ENCODE results near the gene RAB3A. TPM values are rescaled to one million over a fixed set of nuclear protein-coding genes. Genes with fewer than 3 reads are reported as not detected.

Gene RAB3A
- 5.6 TPM for total RNA-seq

- TF ChIP-seq CTCF (IDR thresholded peaks at IDR 0.05), result peak in 1 of 3 experiments; percentile 13
- TF ChIP-seq POLR2AphosphoS5 (IDR thresholded peaks at IDR 0.05; ENCODE audit: insufficient read depth in 1 of 2, low read depth in 1 of 2), result peak; percentile 90 to 97
- TF ChIP-seq POLR2A (IDR thresholded peaks at IDR 0.05), result peak in 1 of 2 donors; percentile 60
- intact Hi-C loops (cut with DNase I), result loop anchor here (10.0 kb wide), 1 partner anchor 51 kb away; a partner anchor contains a TSS
- no peaks in the 10 kb centered on the region for H3K9me3 ChIP-seq
- H3K4me1 ChIP-seq, result peaks cover 25% of the 10 kb centered on the region
- no peaks in the 10 kb centered on the region for H3K27me3 ChIP-seq
- H3K36me3 ChIP-seq, result peaks cover 0 to 7% of the 10 kb centered on the region in 2 donors
- H3K27ac ChIP-seq, result peak within 1 kb of the TSS; percentile 100
- peak within 1 kb of the TSS; percentile 64 to 87 for H3K4me3 ChIP-seq
- DNase-seq (ENCODE audit: extremely low spot score in 2 of 2), result peak; percentile 100
Measured at GRCh38 chr19:18203863-18204393, at the start of gene RAB3A. Gene RAB3A, minus strand, starts transcription at chr19:18204042. Its CDS starts 1,302 bp downstream, at chr19:18202740.

- Histone ChIP-seq H3K4me3 (no peak overlapping the region), H3K27me3 (no peaks in the 10 kb centered on the region), H3K27ac (no peak overlapping the region), H3K4me1 (no peaks in the 10 kb centered on the region), H3K9me3 (no peaks in the 10 kb centered on the region), H3K36me3 (no peaks in the 10 kb centered on the region)
- TF ChIP-seq POLR2AphosphoS5 (IDR thresholded peaks at IDR 0.05; ENCODE audit: insufficient read depth in 1 of 2, low read depth in 1 of 2), result no peak
- TF ChIP-seq CTCF (IDR thresholded peaks at IDR 0.05), result no peak
- no peak for TF ChIP-seq POLR2A (IDR thresholded peaks at IDR 0.05)
- no peak for DNase-seq (ENCODE audit: extremely low spot score in 2 of 2)
- intact Hi-C loops (cut with DNase I), result loop anchor here (5.0 to 10.0 kb wide), 2 partner anchors 48 to 136 kb away; partner anchors contain the start of gene RAB3A
Measured at GRCh38 chr19:18253130-18253529, 49.3 kb upstream of the RAB3A start.

GRCh38 chr19:18252370-18252717 lies 48.5 kb upstream of the RAB3A start:
- Histone ChIP-seq H3K36me3 (no peaks in the 10 kb centered on the region), H3K27ac (no peak overlapping the region), H3K27me3 (no peaks in the 10 kb centered on the region), H3K9me3 (no peaks in the 10 kb centered on the region), H3K4me3 (no peak overlapping the region), H3K4me1 (no peaks in the 10 kb centered on the region)
- intact Hi-C loops (cut with DNase I), result loop anchor here (5.0 to 10.0 kb wide), 2 partner anchors 48 to 135 kb away; partner anchors contain the start of gene RAB3A
- no peak for DNase-seq (ENCODE audit: extremely low spot score in 2 of 2)
- TF ChIP-seq CTCF (IDR thresholded peaks at IDR 0.05), result no peak
- TF ChIP-seq POLR2A (IDR thresholded peaks at IDR 0.05), result no peak
- TF ChIP-seq POLR2AphosphoS5 (IDR thresholded peaks at IDR 0.05; ENCODE audit: insufficient read depth in 1 of 2, low read depth in 1 of 2), result no peak

- intact Hi-C loops (cut with DNase I), result loop anchor here (5.0 to 10.0 kb wide), 2 partner anchors 47 to 134 kb away; partner anchors contain the start of gene RAB3A
- H3K27ac ChIP-seq, result no peak overlapping the region
- TF ChIP-seq POLR2A (IDR thresholded peaks at IDR 0.05), result no peak
- peak in 1 of 2 donors; percentile 39 for TF ChIP-seq POLR2AphosphoS5 (IDR thresholded peaks at IDR 0.05; ENCODE audit: insufficient read depth in 1 of 2, low read depth in 1 of 2)
- TF ChIP-seq CTCF (IDR thresholded peaks at IDR 0.05), result peak; percentile 95 to 98 (median 97)
- H3K4me1 ChIP-seq, result no peaks in the 10 kb centered on the region
- no peak for DNase-seq (ENCODE audit: extremely low spot score in 2 of 2)
- no peak overlapping the region for H3K4me3 ChIP-seq
- no peaks in the 10 kb centered on the region for H3K27me3 ChIP-seq
- no peaks in the 10 kb centered on the region for H3K9me3 ChIP-seq
- H3K36me3 ChIP-seq, result no peaks in the 10 kb centered on the region
Measured at GRCh38 chr19:18251587-18252369, 47.9 kb upstream of the RAB3A start.

All from vagina (tissue), 2 donors.